Activated naive CD4-positive, alpha-beta T cell treated with anti-CD3 and anti-CD28 coated beads, Interleukin-2, amount 50 U/mL, for 72 hours (primary cell): ENCODE results near the gene INPP5A. TPM values are rescaled to one million over a fixed set of nuclear protein-coding genes. Genes with fewer than 3 reads are reported as not detected.
A peak's percentile ranks its signal among the peaks of the same experiment; 100 is the strongest.
"Not testable (repeated sequence)": the region's sequence is repeated elsewhere in the genome, so short reads cannot be mapped to it uniquely, and the experiment has no call there.

Experiments used
- ATAC-seq, 2 donors: fragments of 150-1000 bp; cut with Tn5 transposase; 2 replicates each; pipeline ENCODE4 v1.10.0; 2021; ENCODE audit warnings: mild to moderate bottlenecking in 2 of 2, moderate library complexity in 2 of 2
- DNase-seq, 2 donors: peaks; one replicate each; pipeline ENCODE4 v3.0.0; 2021 to 2022; ENCODE audit warnings: low spot score in 2 of 2
- H3K27ac Mint-ChIP-seq, 2 donors: one replicate each; pipeline ENCODE4 v1.8.0; 2022; ENCODE audit warnings: mild to moderate bottlenecking in 2 of 2, mixed read lengths in 2 of 2
- H3K36me3 Mint-ChIP-seq, 2 donors: one replicate each; pipeline ENCODE4 v1.8.0; 2022; ENCODE audit warnings: mixed read lengths in 2 of 2
- H3K9me3 Mint-ChIP-seq, 2 donors: one replicate each; pipeline ENCODE4 v1.8.0; 2022; ENCODE audit warnings: mixed read lengths in 2 of 2
- total RNA-seq, 2 donors: library from RNA; stranded (reverse); gene quantifications; one replicate each; pipeline ENCODE4 v1.2.3, GENCODE V29; 2022

INPP5A gene
- total RNA-seq, 2 donors from 2014 or later = 10.5 to 14.0 TPM

GRCh38 chr10:132789659-132790148, 252.1 kb downstream of the INPP5A start:
- DNase-seq (no peak), ATAC-seq (no peak)
- Mint-ChIP-seq H3K9me3 (no peaks in the 10 kb centered on the region), H3K27ac (no peak overlapping the region), H3K36me3 (no peaks in the 10 kb centered on the region)

- no peaks in the 10 kb centered on the region for H3K9me3 Mint-ChIP-seq
- ATAC-seq = peak in 1 of 2 donors; percentile 13
- no peak overlapping the region for H3K27ac Mint-ChIP-seq
- H3K36me3 Mint-ChIP-seq = no peaks in the 10 kb centered on the region
- no peak for DNase-seq
Observed at GRCh38 chr10:132790470-132790869, 252.9 kb downstream of the INPP5A start.

- no peaks in the 10 kb centered on the region for H3K9me3 Mint-ChIP-seq
- no peaks in the 10 kb centered on the region for H3K36me3 Mint-ChIP-seq
- no peak for DNase-seq
- H3K27ac Mint-ChIP-seq = no peak overlapping the region
- ATAC-seq = no peak
Observed at GRCh38 chr10:132790934-132791829, 253.6 kb downstream of the INPP5A start.

DNA sequence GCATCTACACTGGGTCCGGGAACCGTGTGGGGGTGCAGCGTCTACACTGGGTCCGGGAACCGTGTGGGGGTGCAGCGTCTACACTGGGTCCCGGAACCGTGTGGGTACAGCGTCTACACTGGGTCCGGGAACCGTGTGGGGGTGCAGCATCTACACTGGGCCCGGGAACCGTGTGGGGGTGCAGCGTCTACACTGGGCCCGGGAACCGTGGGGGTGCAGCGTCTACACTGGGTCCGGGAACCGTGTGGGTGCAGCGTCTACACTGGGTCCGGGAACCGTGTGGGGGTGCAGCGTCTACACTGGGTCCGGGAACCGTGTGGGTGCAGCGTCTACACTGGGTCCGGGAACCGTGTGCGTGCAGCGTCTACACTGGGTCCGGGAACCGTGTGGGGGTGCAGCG, 254.5 kb downstream of the INPP5A start:
- H3K36me3 Mint-ChIP-seq, H3K27ac Mint-ChIP-seq, ATAC-seq, H3K9me3 Mint-ChIP-seq, DNase-seq: not testable (repeated sequence)

DNA sequence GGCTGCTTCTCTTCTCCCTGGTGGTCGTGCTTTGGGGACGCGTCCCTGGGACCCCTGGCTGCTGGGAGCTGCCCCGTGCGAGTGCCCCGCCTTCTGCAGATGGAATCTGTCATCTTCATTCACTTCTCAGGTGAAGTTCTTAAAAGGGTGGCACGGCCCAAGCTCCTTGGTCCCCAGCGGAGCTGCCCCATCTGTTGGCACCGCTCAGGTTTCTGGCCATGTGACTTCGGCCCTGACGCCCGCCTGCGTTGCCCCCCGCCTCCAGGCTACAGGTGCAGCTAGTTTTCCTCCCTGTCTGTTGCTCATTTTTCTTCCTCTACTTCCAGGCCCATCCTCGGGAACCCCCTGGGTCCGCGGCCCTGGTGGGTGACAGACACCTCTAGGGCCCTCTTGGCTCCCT, 255.2 kb downstream of the INPP5A start:
- Mint-ChIP-seq H3K27ac (no peak overlapping the region), H3K36me3 (no peaks in the 10 kb centered on the region), H3K9me3 (no peaks in the 10 kb centered on the region)
- ATAC-seq (no peak), DNase-seq (no peak)

DNA sequence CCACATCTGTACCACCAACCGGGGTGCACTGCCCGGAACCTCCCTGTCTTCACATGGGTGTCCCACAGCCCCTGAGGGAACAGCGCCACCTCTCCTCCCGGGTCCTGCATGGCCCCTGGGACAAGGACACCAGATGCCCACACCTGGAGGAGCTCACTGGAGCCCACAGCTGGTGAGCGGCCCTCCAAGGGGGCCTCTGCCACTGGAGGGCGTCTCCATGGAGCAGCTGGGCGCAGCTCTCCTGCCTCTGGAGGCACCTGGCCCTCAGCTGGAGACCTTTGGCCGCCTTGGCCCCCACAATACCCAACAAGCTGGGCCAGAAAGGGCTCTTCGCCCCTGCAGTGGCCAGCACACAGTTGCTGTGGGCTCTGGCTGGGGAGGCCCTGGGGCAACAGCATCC, 255.6 kb downstream of the INPP5A start:
- no peak for DNase-seq
- no peaks in the 10 kb centered on the region for H3K9me3 Mint-ChIP-seq
- H3K36me3 Mint-ChIP-seq = no peaks in the 10 kb centered on the region
- no peak for ATAC-seq
- H3K27ac Mint-ChIP-seq = no peak overlapping the region

GRCh38 chr10:132793871-132794849, 256.6 kb downstream of the INPP5A start:
- ATAC-seq (no peak), DNase-seq (no peak)
- Mint-ChIP-seq H3K27ac (no peak overlapping the region), H3K36me3 (no peaks in the 10 kb centered on the region), H3K9me3 (no peaks in the 10 kb centered on the region)

DNA sequence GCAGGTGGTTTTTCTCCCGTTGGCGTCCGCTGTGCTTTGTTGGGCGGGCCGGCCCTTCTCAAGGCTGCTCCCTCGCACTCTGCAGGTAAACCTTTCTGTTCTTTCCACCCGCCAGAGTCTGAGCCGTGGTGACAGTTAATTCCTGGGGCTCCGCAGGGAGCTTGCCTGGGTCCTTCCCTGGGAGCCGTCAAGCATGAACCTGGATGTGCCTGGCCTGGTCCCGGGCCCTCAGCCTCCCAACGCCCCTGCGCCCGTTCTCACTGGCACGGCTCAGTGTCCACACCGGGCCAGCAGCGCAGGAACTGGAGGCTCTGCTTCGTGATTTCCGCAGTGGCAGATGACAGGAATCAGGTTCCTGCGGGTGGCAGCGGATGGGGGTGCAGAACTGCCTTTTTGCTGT, 259.3 kb downstream of the INPP5A start:
- Mint-ChIP-seq H3K27ac (no peak overlapping the region), H3K36me3 (no peaks in the 10 kb centered on the region), H3K9me3 (no peaks in the 10 kb centered on the region)
- DNase-seq (no peak), ATAC-seq (no peak)

- ATAC-seq, DNase-seq, H3K27ac Mint-ChIP-seq, H3K9me3 Mint-ChIP-seq, H3K36me3 Mint-ChIP-seq: not testable (repeated sequence)
Observed at GRCh38 chr10:132797986-132798385, 260.4 kb downstream of the INPP5A start.

GRCh38 chr10:132798403-132798802, 260.8 kb downstream of the INPP5A start:
- DNase-seq = no peak
- H3K27ac Mint-ChIP-seq = no peak overlapping the region
- no peaks in the 10 kb centered on the region for H3K36me3 Mint-ChIP-seq
- H3K9me3 Mint-ChIP-seq = no peaks in the 10 kb centered on the region
- no peak for ATAC-seq

DNA sequence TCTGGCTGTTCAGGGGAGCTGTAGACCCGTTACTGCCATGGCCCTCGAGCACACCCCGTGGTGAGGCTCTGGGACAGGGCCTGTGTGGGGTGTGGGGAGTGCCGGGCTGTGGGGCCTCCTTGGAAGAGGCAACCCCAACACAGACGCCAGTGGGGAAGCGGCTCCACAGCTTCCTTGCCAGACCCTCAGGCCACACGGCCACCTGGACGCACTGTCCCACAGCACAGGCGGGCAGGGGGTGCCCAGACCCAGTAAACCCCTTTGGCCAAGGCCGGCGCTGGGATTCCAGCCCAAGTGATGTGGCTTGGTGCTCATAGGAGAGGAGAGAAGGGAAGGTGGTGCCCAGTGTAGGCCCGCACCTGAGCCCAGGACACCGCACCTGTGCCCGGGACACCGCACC, 261.3 kb downstream of the INPP5A start:
- no peaks in the 10 kb centered on the region for H3K9me3 Mint-ChIP-seq
- H3K36me3 Mint-ChIP-seq = no peaks in the 10 kb centered on the region
- no peak for DNase-seq
- ATAC-seq = no peak
- no peak overlapping the region for H3K27ac Mint-ChIP-seq

GRCh38 chr10:132799865-132800264, 262.3 kb downstream of the INPP5A start:
- no peak for ATAC-seq
- H3K9me3 Mint-ChIP-seq = no peaks in the 10 kb centered on the region
- no peaks in the 10 kb centered on the region for H3K36me3 Mint-ChIP-seq
- no peak overlapping the region for H3K27ac Mint-ChIP-seq
- no peak for DNase-seq

GRCh38 chr10:132802048-132802447, 264.5 kb downstream of the INPP5A start:
- Mint-ChIP-seq H3K27ac (no peak overlapping the region), H3K36me3 (no peaks in the 10 kb centered on the region), H3K9me3 (no peaks in the 10 kb centered on the region)
- no peak for DNase-seq
- no peak for ATAC-seq

DNA sequence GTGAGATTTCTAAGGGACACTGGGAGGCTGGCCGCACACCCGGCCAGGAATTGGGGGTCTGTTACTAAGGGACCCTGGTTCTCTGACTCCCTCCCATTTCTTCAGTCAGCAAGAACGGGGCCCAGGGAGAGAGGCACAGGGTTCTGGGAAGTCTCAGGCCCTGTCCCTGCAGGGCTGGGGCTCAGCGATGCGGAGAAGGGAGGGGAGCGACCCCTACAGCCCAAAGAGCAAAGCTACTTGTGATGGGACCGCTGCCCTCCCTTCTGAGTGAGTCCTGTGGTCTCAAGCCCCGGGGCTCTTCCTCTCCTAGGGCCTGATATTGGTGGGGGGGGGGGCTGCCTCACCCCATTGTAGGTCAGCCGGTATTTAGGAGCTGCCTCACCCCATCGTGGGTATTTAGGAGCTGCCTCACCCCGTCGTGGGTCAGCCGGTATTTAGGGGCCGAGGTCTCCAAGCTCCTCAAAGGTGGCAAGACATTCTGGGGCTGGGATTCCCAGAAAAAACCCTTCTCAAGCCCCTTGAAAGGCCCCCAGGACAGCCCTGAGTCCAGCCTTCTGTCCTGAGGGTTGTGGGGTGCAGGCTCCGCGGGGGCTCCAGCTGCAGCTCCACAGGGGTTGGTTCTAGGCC, 265.2 kb downstream of the INPP5A start:
- no peak for ATAC-seq
- no peaks in the 10 kb centered on the region for H3K9me3 Mint-ChIP-seq
- DNase-seq = no peak
- H3K27ac Mint-ChIP-seq = no peak overlapping the region
- no peaks in the 10 kb centered on the region for H3K36me3 Mint-ChIP-seq

DNA sequence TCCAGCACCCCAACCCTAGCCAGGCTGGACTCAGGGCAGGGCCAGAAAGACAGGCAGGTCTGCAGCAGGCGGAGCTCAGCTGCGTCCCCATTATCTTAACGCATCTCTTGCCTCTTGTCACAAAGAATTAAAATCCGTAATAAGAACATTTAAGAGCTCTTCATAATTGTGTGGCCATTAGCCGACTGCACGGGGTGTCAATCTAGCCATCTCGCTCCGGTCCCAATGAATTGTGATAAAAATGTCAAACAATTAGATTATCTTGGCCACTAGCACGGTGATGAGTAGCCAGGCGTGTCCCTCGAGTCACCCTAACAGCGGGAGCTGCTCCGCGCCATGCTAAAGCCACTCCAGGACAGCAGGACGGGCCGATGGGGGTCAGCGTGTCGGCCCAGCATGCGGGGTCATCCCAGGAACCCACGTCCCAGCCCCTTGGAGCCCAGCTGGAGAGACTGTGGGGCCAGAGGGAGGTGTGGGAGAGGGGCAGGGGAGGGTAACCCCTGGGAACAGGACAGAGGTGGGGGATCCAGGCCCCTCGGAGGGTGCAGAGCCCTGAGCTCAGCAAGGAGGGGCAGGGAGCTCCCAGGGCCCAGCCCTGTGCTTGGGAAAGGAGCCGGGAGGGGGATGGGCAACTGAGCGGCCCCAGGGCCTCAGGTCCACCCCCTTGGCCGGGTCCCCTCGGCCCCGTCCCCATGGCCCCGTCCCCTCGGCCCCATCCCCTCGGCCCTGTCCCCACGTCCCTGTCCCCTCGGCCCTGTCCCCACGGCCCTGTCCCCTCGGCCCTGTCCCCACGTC, 266.0 kb downstream of the INPP5A start:
- no peak for DNase-seq

GRCh38 chr10:132804287-132804686, 266.7 kb downstream of the INPP5A start:
- ATAC-seq (no peak), DNase-seq (no peak)
- no peaks in the 10 kb centered on the region for H3K9me3 Mint-ChIP-seq
- H3K36me3 Mint-ChIP-seq = no peaks in the 10 kb centered on the region
- peak overlapping the region in 1 of 2 donors; percentile 29 for H3K27ac Mint-ChIP-seq

More for the DNA sequence above, 266.0 kb downstream of the INPP5A start:
- ATAC-seq = no peak
- H3K9me3 Mint-ChIP-seq = no peaks in the 10 kb centered on the region
- H3K36me3 Mint-ChIP-seq = no peaks in the 10 kb centered on the region
- no peak overlapping the region for H3K27ac Mint-ChIP-seq
